ENCODE measurements around the gene TMEM269.

DNA sequence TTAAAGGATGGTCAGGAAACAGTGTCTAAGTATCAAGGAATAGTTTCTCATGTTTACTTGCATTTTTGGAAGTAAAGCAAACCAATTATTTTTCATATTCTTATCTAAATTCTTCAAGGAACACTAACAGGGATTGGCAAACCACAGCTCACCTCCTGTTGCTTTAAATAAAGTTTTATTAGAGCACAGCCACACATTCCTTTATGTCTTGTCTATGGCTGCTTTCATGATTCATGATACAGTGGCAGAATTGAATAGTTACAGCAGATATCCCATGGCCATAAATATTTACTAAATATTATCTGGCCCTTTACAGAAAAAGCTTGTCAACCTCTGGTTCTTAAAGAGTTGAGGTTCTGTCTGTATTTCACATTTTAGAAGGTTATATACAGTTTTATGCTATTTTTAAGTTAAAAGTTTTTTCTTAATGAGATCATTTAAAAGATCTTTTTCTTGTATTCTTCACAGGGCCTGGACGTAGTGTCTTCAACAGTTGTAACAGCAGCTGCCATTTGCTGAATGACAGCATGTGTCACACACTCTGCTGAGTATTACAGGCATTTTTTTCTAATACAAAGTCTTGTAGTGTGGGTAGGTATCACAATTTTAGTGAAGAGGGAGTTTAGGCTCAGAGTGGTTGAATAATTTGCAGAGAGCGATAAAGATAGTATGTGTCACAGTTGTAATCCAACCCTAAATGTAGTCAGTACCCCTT lies 64.2 kb downstream of the TMEM269 start:
- no peak for TF ChIP-seq CTCF (IDR thresholded peaks at IDR 0.05)
- no peak for TF ChIP-seq POLR2AphosphoS5 (IDR thresholded peaks at IDR 0.05)
- TF ChIP-seq POLR2A (IDR thresholded peaks at IDR 0.05): no peak
